GM19193 (cell line): ENCODE data around the gene HSPA1L.

Source experiments
- POLR2A ChIP-seq: IDR thresholded peaks from 4 replicates; pipeline ENCODE4 v1.6.1; 2011; ENCODE audit not compliant: insufficient read depth, insufficient read length; ENCODE audit errors: extremely low read depth

The HSPA1L gene

GRCh38 chr6:31775633-31776484 is 39.2 kb downstream of the HSPA1L start:
- TF ChIP-seq POLR2A = no peak

- no peak for TF ChIP-seq POLR2A
Measured at GRCh38 chr6:31775184-31775583, 39.9 kb downstream of the HSPA1L start.

- no peak for TF ChIP-seq POLR2A
Measured at GRCh38 chr6:31771992-31772358, 43.1 kb downstream of the HSPA1L start.

GRCh38 chr6:31770860-31771259 is 44.2 kb downstream of the HSPA1L start:
- TF ChIP-seq POLR2A = no peak

GRCh38 chr6:31769684-31770371 is 45.3 kb downstream of the HSPA1L start:
- no peak for TF ChIP-seq POLR2A

GRCh38 chr6:31768363-31769257 is 46.5 kb downstream of the HSPA1L start:
- TF ChIP-seq POLR2A = no peak

- no peak for TF ChIP-seq POLR2A
Measured at GRCh38 chr6:31767096-31767645, 47.9 kb downstream of the HSPA1L start.

- peak; percentile 16 for TF ChIP-seq POLR2A
Measured at GRCh38 chr6:31765910-31766794, 48.9 kb downstream of the HSPA1L start.

GRCh38 chr6:31765559-31765909 is 49.5 kb downstream of the HSPA1L start:
- TF ChIP-seq POLR2A = peak; percentile 21

- no peak for TF ChIP-seq POLR2A
Measured at GRCh38 chr6:31764198-31764597, 50.9 kb downstream of the HSPA1L start.

- TF ChIP-seq POLR2A = no peak
Measured at GRCh38 chr6:31763619-31763940, 51.5 kb downstream of the HSPA1L start.

- TF ChIP-seq POLR2A = no peak
Measured at GRCh38 chr6:31762878-31763618, 52.0 kb downstream of the HSPA1L start.

- no peak for TF ChIP-seq POLR2A
Measured at GRCh38 chr6:31762356-31762755, 52.7 kb downstream of the HSPA1L start, which contains the start of gene SAPCD1. TSS of gene SAPCD1 (plus strand) at chr6:31762656. CDS start at chr6:31763055, 399 bp downstream.
